ENCODE data around the gene RGS9BP.

DNA sequence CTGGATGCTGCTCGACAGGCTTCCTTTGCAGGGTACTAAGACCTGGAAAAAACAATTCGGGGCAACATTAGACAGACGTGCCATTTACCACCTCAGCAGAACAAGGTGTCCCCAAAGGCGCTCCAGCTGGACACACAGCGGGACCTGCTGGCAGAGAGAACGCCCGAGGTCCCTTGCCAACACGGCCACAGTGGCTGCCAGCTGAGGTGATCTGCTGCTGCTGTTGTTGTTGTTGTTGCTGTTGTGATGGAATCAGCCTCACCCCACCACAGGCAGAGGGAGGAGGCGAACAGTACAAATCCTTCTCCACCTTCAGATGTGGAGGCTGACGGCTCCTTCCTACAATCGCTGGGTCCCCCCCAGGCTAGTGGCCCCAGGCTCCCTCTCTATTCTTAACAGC lies 25.9 kb upstream of the RGS9BP start:
- no peak for TF ChIP-seq POLR2A (IDR thresholded peaks at IDR 0.05)
- TF ChIP-seq, protein P1, sequence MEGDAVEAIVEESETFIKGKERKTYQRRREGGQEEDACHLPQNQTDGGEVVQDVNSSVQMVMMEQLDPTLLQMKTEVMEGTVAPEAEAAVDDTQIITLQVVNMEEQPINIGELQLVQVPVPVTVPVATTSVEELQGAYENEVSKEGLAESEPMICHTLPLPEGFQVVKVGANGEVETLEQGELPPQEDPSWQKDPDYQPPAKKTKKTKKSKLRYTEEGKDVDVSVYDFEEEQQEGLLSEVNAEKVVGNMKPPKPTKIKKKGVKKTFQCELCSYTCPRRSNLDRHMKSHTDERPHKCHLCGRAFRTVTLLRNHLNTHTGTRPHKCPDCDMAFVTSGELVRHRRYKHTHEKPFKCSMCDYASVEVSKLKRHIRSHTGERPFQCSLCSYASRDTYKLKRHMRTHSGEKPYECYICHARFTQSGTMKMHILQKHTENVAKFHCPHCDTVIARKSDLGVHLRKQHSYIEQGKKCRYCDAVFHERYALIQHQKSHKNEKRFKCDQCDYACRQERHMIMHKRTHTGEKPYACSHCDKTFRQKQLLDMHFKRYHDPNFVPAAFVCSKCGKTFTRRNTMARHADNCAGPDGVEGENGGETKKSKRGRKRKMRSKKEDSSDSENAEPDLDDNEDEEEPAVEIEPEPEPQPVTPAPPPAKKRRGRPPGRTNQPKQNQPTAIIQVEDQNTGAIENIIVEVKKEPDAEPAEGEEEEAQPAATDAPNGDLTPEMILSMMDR (IDR thresholded peaks at IDR 0.05), result no peak
